DOHH2 (cell line): Measurements from ENCODE around the gene ISG15.

ENCODE experiments used
- H3F3A ChIP-seq: fragments of 200-600 bp; sonication (generic), shearing (Covaris generic); 2 replicates; pipeline ENCODE4 v1.6.0; 2016; ENCODE audit warnings: antibody characterized with exemption, mild to moderate bottlenecking; ENCODE audit not compliant: control insufficient read depth, insufficient read depth
- H3K27ac ChIP-seq: fragments of 200-600 bp; sonication (generic); 2 replicates; pipeline ENCODE4 v1.5.1; 2014; ENCODE audit warnings: low read depth, mild to moderate bottlenecking, low read length, moderate library complexity
- H3K27me3 ChIP-seq: fragments of 200-600 bp; sonication (generic); 2 replicates; pipeline ENCODE4 v1.6.1; 2014; ENCODE audit warnings: mild to moderate bottlenecking, low read length, mixed read lengths; ENCODE audit not compliant: control insufficient read depth
- H3K36me3 ChIP-seq: fragments of 200-600 bp; sonication (generic); 2 replicates; pipeline ENCODE4 v1.6.1; 2014; ENCODE audit warnings: mild to moderate bottlenecking, low read length, moderate library complexity, mixed read lengths; ENCODE audit not compliant: control insufficient read depth
- H3K4me1 ChIP-seq: fragments of 200-600 bp; sonication (generic); 2 replicates; pipeline ENCODE4 v1.6.1; 2014; ENCODE audit warnings: mild to moderate bottlenecking, low read length, mixed read lengths; ENCODE audit not compliant: control insufficient read depth
- H3K4me2 ChIP-seq: fragments of 200-600 bp; sonication (generic); 2 replicates; pipeline ENCODE4 v1.6.0; 2014; ENCODE audit warnings: mild to moderate bottlenecking, low read length, moderate library complexity
- H3K4me3 ChIP-seq: fragments of 200-600 bp; sonication (generic); 2 replicates; pipeline ENCODE4 v1.5.1; 2014; ENCODE audit warnings: mild to moderate bottlenecking, low read length, mixed read lengths
- H3K79me2 ChIP-seq: fragments of 200-600 bp; sonication (generic); 2 replicates; pipeline ENCODE4 v1.6.1; 2014; ENCODE audit warnings: mild to moderate bottlenecking, low read length, mixed read lengths; ENCODE audit not compliant: control insufficient read depth
- H3K9me2 ChIP-seq: fragments of 200-600 bp; sonication (generic); replicated peaks from 2 replicates; pipeline ENCODE4 v1.6.1; 2014; ENCODE audit warnings: mild to moderate bottlenecking, low read length, mixed read lengths; ENCODE audit not compliant: control insufficient read depth
- H3K9me3 ChIP-seq: fragments of 200-600 bp; sonication (generic); 2 replicates; pipeline ENCODE4 v1.6.1; 2014; ENCODE audit warnings: antibody characterized with exemption, low read length, mixed read lengths; ENCODE audit not compliant: control insufficient read depth, insufficient read depth
- H4K20me1 ChIP-seq: fragments of 200-600 bp; sonication (generic); 2 replicates; pipeline ENCODE4 v1.6.0; 2014; ENCODE audit warnings: low read depth, mild to moderate bottlenecking, antibody characterized with exemption, low read length, moderate library complexity; ENCODE audit not compliant: control insufficient read depth, insufficient read depth
- CTCF ChIP-seq: fragments of 200-600 bp; sonication (generic); IDR thresholded peaks from one replicate; pipeline ENCODE4 v1.5.1; 2014; ENCODE audit warnings: antibody characterized with exemption, mild to moderate bottlenecking, low read depth, low read length; ENCODE audit not compliant: poor library complexity, severe bottlenecking
- EZH2phosphoT487 ChIP-seq: fragments of 200-600 bp; sonication (generic); IDR thresholded peaks from 2 replicates; pipeline ENCODE4 v1.6.1; 2017; ENCODE audit warnings: borderline replicate concordance, mild to moderate bottlenecking, antibody characterized with exemption, low read length, moderate library complexity, mixed read lengths

Gene ISG15

GRCh38 chr1:1024149-1024770 is 11.0 kb downstream of the ISG15 start:
- Histone ChIP-seq H4K20me1 (no peaks in the 10 kb centered on the region), H3K4me2 (no peak overlapping the region), H3K9me3 (no peaks in the 10 kb centered on the region), H3K36me3 (no peaks in the 10 kb centered on the region), H3K4me1 (no peaks in the 10 kb centered on the region), H3K4me3 (no peak overlapping the region), H3K9me2 (no peaks in the 10 kb centered on the region), H3K27ac (no peak overlapping the region), H3F3A (no peaks in the 10 kb centered on the region), H3K79me2 (no peaks in the 10 kb centered on the region), H3K27me3 (peaks cover 50% of the 10 kb centered on the region)
- TF ChIP-seq CTCF, result no peak
- no peak for TF ChIP-seq EZH2phosphoT487

- no peak overlapping the region for H3K4me3 ChIP-seq
- H3K4me2 ChIP-seq, result no peak overlapping the region
- no peaks in the 10 kb centered on the region for H3F3A ChIP-seq
- no peaks in the 10 kb centered on the region for H3K79me2 ChIP-seq
- H3K4me1 ChIP-seq, result no peaks in the 10 kb centered on the region
- TF ChIP-seq CTCF (no peak), EZH2phosphoT487 (no peak)
- H3K9me3 ChIP-seq, result no peaks in the 10 kb centered on the region
- no peaks in the 10 kb centered on the region for H4K20me1 ChIP-seq
- no peaks in the 10 kb centered on the region for H3K36me3 ChIP-seq
- no peak overlapping the region for H3K27ac ChIP-seq
- no peaks in the 10 kb centered on the region for H3K9me2 ChIP-seq
- H3K27me3 ChIP-seq, result peaks cover 50% of the 10 kb centered on the region
Measured at GRCh38 chr1:1024771-1025699, 11.7 kb downstream of the ISG15 start.

- H3K79me2 ChIP-seq, result no peaks in the 10 kb centered on the region
- no peaks in the 10 kb centered on the region for H3K4me1 ChIP-seq
- no peaks in the 10 kb centered on the region for H3K36me3 ChIP-seq
Measured at GRCh38 chr1:1025730-1026129, 12.4 kb downstream of the ISG15 start.

More at GRCh38 chr1:1025730-1026129, 12.4 kb downstream of the ISG15 start:
- H3K27me3 ChIP-seq, result peaks cover 43% of the 10 kb centered on the region
- no peak overlapping the region for H3K4me2 ChIP-seq
- H4K20me1 ChIP-seq, result no peaks in the 10 kb centered on the region
- H3K9me2 ChIP-seq, result no peaks in the 10 kb centered on the region
- no peaks in the 10 kb centered on the region for H3K9me3 ChIP-seq
- no peaks in the 10 kb centered on the region for H3F3A ChIP-seq
- no peak overlapping the region for H3K27ac ChIP-seq
- TF ChIP-seq EZH2phosphoT487 (no peak), CTCF (no peak)
- H3K4me3 ChIP-seq, result no peak overlapping the region
